ENCODE measurements around the gene LAMC3. TPM values are rescaled to one million over a fixed set of nuclear protein-coding genes. Genes with fewer than 3 reads are reported as not detected.

LAMC3 gene
- total RNA-seq, 1 donor from 2014 or later: 0.20 TPM

DNA sequence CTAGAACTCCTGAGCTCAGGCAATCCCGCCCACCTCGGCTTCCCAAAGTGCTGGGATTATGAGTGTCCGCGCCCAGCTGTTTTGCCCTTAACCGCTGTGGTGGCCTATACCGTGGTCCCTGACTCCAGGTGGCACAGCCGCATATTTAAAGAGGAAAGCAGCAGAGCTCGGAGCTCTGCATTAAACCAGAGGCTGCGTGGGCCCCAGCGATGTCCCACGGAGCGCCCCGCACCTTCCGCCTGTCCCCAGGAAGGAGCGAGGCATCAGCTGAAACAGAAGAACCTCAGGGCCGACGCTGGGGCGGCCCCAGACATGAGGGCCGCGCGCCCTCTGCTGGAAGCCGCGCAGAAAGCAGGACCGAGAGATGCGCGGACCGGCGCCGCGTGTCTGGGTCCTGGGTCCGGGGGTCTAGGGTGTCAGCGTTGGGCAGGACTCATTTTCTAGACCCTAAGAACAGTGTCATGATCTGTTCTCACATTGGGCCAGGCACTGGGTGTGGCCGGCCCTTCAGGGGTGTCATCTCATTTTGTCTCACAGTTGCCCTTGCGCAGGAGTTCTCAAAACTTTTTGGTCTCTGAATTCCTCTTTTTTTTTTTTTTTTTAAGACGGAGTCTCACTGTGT is 37.7 kb downstream of the LAMC3 start:
- Mint-ChIP-seq H3K27me3 (ENCODE audit: low read depth, unreplicated experiment) (peaks cover 7% of the 10 kb centered on the region), H3K36me3 (ENCODE audit: low read depth, unreplicated experiment) (no peaks in the 10 kb centered on the region), H3K4me3 (ENCODE audit: unreplicated experiment) (no peak overlapping the region), H3K27ac (ENCODE audit: unreplicated experiment) (peak overlapping the region; percentile 18), H3K9me3 (ENCODE audit: unreplicated experiment) (peaks cover 4% of the 10 kb centered on the region), H3K4me1 (ENCODE audit: low read depth, unreplicated experiment) (no peaks in the 10 kb centered on the region)
- FAIRE-seq (no peak), DNase-seq (ENCODE audit: low read depth) (peak; percentile 8)
- TF ChIP-seq, protein P1, sequence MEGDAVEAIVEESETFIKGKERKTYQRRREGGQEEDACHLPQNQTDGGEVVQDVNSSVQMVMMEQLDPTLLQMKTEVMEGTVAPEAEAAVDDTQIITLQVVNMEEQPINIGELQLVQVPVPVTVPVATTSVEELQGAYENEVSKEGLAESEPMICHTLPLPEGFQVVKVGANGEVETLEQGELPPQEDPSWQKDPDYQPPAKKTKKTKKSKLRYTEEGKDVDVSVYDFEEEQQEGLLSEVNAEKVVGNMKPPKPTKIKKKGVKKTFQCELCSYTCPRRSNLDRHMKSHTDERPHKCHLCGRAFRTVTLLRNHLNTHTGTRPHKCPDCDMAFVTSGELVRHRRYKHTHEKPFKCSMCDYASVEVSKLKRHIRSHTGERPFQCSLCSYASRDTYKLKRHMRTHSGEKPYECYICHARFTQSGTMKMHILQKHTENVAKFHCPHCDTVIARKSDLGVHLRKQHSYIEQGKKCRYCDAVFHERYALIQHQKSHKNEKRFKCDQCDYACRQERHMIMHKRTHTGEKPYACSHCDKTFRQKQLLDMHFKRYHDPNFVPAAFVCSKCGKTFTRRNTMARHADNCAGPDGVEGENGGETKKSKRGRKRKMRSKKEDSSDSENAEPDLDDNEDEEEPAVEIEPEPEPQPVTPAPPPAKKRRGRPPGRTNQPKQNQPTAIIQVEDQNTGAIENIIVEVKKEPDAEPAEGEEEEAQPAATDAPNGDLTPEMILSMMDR (IDR thresholded peaks at IDR 0.05; ENCODE audit: insufficient read depth, low read depth, low read length): peak; percentile 69
- TF ChIP-seq EZH2 (IDR thresholded peaks at IDR 0.05; ENCODE audit: insufficient read depth, low read length): no peak
- H3K79me2 ChIP-seq (ENCODE audit: insufficient read depth, low read length): no peaks in the 10 kb centered on the region
- H3K27me3 ChIP-seq (ENCODE audit: insufficient read depth, low read length): peaks cover 2% of the 10 kb centered on the region
- H3K4me1 ChIP-seq (ENCODE audit: insufficient read depth, low read length): no peaks in the 10 kb centered on the region
- no peak overlapping the region for H3K9ac ChIP-seq (ENCODE audit: low read length)
- no peaks in the 10 kb centered on the region for H3K9me3 ChIP-seq (ENCODE audit: insufficient read depth, low read depth, low read length)
- H4K20me1 ChIP-seq (ENCODE audit: insufficient read depth, low read length): no peaks in the 10 kb centered on the region
- no peak overlapping the region for H3K4me3 ChIP-seq (ENCODE audit: insufficient read depth, low read depth, low read length)
- H3K36me3 ChIP-seq (ENCODE audit: insufficient read depth, low read length): no peaks in the 10 kb centered on the region
- peak overlapping the region; percentile 51 for H2AFZ ChIP-seq (ENCODE audit: low read depth, low read length)
- H3K27ac ChIP-seq (ENCODE audit: low read depth, low read length): no peak overlapping the region
- peak overlapping the region; percentile 64 for H3K4me2 ChIP-seq (ENCODE audit: low read length)

DNA sequence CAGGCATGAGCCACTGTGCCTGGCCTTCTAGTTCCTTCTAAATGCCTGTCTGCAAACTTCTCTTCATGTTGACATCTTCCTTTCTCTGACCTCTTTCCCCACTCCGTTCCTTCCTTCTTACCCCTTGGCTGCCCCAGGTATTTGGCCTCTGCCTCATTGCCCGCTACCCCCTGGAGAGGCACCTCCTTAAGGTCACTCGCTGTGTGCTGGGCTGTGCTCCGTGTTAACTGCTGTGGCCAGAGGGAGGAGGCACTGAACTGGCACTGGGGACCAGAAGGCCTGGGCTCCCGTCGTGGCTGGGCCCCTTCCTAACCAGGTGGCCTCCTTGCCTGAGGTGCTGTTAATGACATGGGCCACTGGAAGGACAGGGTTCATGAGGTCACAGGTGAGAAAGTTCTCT is 39.4 kb downstream of the LAMC3 start:
- H3K36me3 Mint-ChIP-seq (ENCODE audit: low read depth, unreplicated experiment): no peaks in the 10 kb centered on the region

DNA sequence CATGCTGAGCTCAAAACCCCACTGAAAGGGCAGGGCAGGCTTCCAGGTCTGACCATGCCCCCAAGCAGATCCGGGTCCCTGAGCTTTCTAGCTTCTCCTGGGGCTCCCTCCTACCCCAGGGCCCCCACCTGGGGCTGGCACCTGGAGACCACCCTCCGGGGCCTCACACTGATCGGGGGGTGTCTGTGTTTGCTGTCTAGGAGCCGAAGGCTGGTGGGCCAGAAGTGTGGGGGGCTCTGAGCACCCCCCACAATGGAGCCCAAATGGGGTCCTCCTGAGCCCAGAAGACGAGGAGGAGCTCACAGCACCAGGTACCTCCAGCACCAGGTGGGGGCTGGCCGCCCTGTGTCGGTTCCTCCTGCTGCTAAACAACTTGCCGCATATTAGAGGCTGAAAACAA is 39.8 kb downstream of the LAMC3 start:
- DNase-seq (ENCODE audit: low read depth): no peak
- Histone ChIP-seq H3K4me1 (ENCODE audit: insufficient read depth, low read length) (no peaks in the 10 kb centered on the region), H3K9ac (ENCODE audit: low read length) (no peak overlapping the region), H3K79me2 (ENCODE audit: insufficient read depth, low read length) (no peaks in the 10 kb centered on the region), H4K20me1 (ENCODE audit: insufficient read depth, low read length) (no peaks in the 10 kb centered on the region), H3K4me3 (ENCODE audit: insufficient read depth, low read depth, low read length) (no peak overlapping the region), H2AFZ (ENCODE audit: low read depth, low read length) (no peak overlapping the region), H3K36me3 (ENCODE audit: insufficient read depth, low read length) (no peaks in the 10 kb centered on the region), H3K27ac (ENCODE audit: low read depth, low read length) (no peak overlapping the region), H3K4me2 (ENCODE audit: low read length) (no peak overlapping the region), H3K27me3 (ENCODE audit: insufficient read depth, low read length) (peaks cover 2% of the 10 kb centered on the region), H3K9me3 (ENCODE audit: insufficient read depth, low read depth, low read length) (no peaks in the 10 kb centered on the region)
- Mint-ChIP-seq H3K4me1 (ENCODE audit: low read depth, unreplicated experiment) (no peaks in the 10 kb centered on the region), H3K27ac (ENCODE audit: unreplicated experiment) (no peak overlapping the region), H3K36me3 (ENCODE audit: low read depth, unreplicated experiment) (no peaks in the 10 kb centered on the region), H3K27me3 (ENCODE audit: low read depth, unreplicated experiment) (peaks cover 10% of the 10 kb centered on the region), H3K9me3 (ENCODE audit: unreplicated experiment) (peaks cover 4% of the 10 kb centered on the region), H3K4me3 (ENCODE audit: unreplicated experiment) (no peak overlapping the region)
- no peak for FAIRE-seq
- TF ChIP-seq, protein P1 (IDR thresholded peaks at IDR 0.05; ENCODE audit: insufficient read depth, low read depth, low read length): no peak
- TF ChIP-seq EZH2 (IDR thresholded peaks at IDR 0.05; ENCODE audit: insufficient read depth, low read length): no peak

More for the DNA sequence above, 39.4 kb downstream of the LAMC3 start:
- no peaks in the 10 kb centered on the region for H4K20me1 ChIP-seq (ENCODE audit: insufficient read depth, low read length)
- H3K4me2 ChIP-seq (ENCODE audit: low read length): no peak overlapping the region
- no peaks in the 10 kb centered on the region for H3K36me3 ChIP-seq (ENCODE audit: insufficient read depth, low read length)
- Mint-ChIP-seq H3K9me3 (ENCODE audit: unreplicated experiment) (peaks cover 4% of the 10 kb centered on the region), H3K4me1 (ENCODE audit: low read depth, unreplicated experiment) (no peaks in the 10 kb centered on the region), H3K27me3 (ENCODE audit: low read depth, unreplicated experiment) (peaks cover 10% of the 10 kb centered on the region), H3K4me3 (ENCODE audit: unreplicated experiment) (no peak overlapping the region), H3K27ac (ENCODE audit: unreplicated experiment) (no peak overlapping the region)
- FAIRE-seq (no peak), DNase-seq (ENCODE audit: low read depth) (no peak)
- no peaks in the 10 kb centered on the region for H3K9me3 ChIP-seq (ENCODE audit: insufficient read depth, low read depth, low read length)
- H3K79me2 ChIP-seq (ENCODE audit: insufficient read depth, low read length): no peaks in the 10 kb centered on the region
- no peak overlapping the region for H2AFZ ChIP-seq (ENCODE audit: low read depth, low read length)
- peaks cover 2% of the 10 kb centered on the region for H3K27me3 ChIP-seq (ENCODE audit: insufficient read depth, low read length)
- no peak for TF ChIP-seq EZH2 (IDR thresholded peaks at IDR 0.05; ENCODE audit: insufficient read depth, low read length)
- TF ChIP-seq, protein P1 (IDR thresholded peaks at IDR 0.05; ENCODE audit: insufficient read depth, low read depth, low read length): no peak
- H3K27ac ChIP-seq (ENCODE audit: low read depth, low read length): no peak overlapping the region
- H3K4me1 ChIP-seq (ENCODE audit: insufficient read depth, low read length): no peaks in the 10 kb centered on the region
- H3K4me3 ChIP-seq (ENCODE audit: insufficient read depth, low read depth, low read length): no peak overlapping the region
- H3K9ac ChIP-seq (ENCODE audit: low read length): no peak overlapping the region

Measured in astrocyte (in vitro differentiated cells and primary cell).